Mesenchymal stem cell (in vitro differentiated cells and primary cell): ENCODE measurements around the gene HDHD5.
"Not testable (repeated sequence)": the region's sequence is repeated elsewhere in the genome, so short reads cannot be mapped to it uniquely, and the experiment has no call there.

Experiments
- DNase-seq: peaks from one replicate; pipeline ENCODE4 v3.0.0-alpha.2; 2013
- H2AFZ ChIP-seq: one replicate; pipeline ENCODE4 v1.6.1; 2013; ENCODE audit warnings: low read depth, mild to moderate bottlenecking, control low read depth, inconsistent platforms, low read length, moderate library complexity
- H2AK5ac ChIP-seq: 2 replicates; pipeline ENCODE4 v1.6.1; 2013; ENCODE audit warnings: low read length, moderate library complexity, mild to moderate bottlenecking, inconsistent platforms; ENCODE audit not compliant: severe bottlenecking
- H2BK120ac ChIP-seq: one replicate; pipeline ENCODE4 v1.6.1; 2013; ENCODE audit warnings: low read depth, mild to moderate bottlenecking, inconsistent platforms, low read length, moderate library complexity
- H2BK12ac ChIP-seq, 2 experiments: one replicate each; pipeline ENCODE4 v1.6.1; 2013; ENCODE audit warnings: inconsistent platforms in 2 of 2, low read length in 2 of 2, mild to moderate bottlenecking in 2 of 2, moderate library complexity in 2 of 2, control low read depth in 1 of 2
- H2BK15ac ChIP-seq: one replicate; pipeline ENCODE4 v1.6.1; 2013; ENCODE audit warnings: mild to moderate bottlenecking, low read depth, inconsistent platforms; ENCODE audit not compliant: poor library complexity, severe bottlenecking
- H2BK5ac ChIP-seq: 2 replicates; pipeline ENCODE4 v1.6.1; 2013; ENCODE audit warnings: low read depth, mild to moderate bottlenecking, low read length, control low read depth, inconsistent platforms; ENCODE audit not compliant: poor library complexity, severe bottlenecking
- H3K14ac ChIP-seq, 2 experiments: one replicate each; pipeline ENCODE4 v1.6.1; 2013; ENCODE audit warnings: inconsistent platforms in 2 of 2, low read length in 2 of 2, control low read depth in 1 of 2, mild to moderate bottlenecking in 1 of 2, moderate library complexity in 1 of 2
- H3K18ac ChIP-seq, 2 experiments: one replicate each; pipeline ENCODE4 v1.6.1; 2013; ENCODE audit warnings: inconsistent platforms in 2 of 2, low read length in 2 of 2, control low read depth in 1 of 2, low read depth in 1 of 2, mild to moderate bottlenecking in 1 of 2
- H3K23ac ChIP-seq, 2 experiments: one replicate each; pipeline ENCODE4 v1.6.1; 2013; ENCODE audit warnings: inconsistent platforms in 2 of 2, low read length in 2 of 2, mild to moderate bottlenecking in 2 of 2, moderate library complexity in 2 of 2, control low read depth in 1 of 2
- H3K27ac ChIP-seq: 2 replicates; pipeline ENCODE4 v1.5.1; 2013; ENCODE audit warnings: mild to moderate bottlenecking, moderate library complexity, low read length, control low read depth, inconsistent platforms; ENCODE audit not compliant: poor library complexity, severe bottlenecking
- H3K27me3 ChIP-seq, 2 experiments: 2 replicates each; pipeline versions ENCODE4 v1.6.1 to v1.7.0; 2013; ENCODE audit warnings: low read length in 2 of 2, mild to moderate bottlenecking in 2 of 2, moderate library complexity in 2 of 2, control low read depth in 1 of 2, inconsistent platforms in 1 of 2; ENCODE audit not compliant: control insufficient read depth in 1 of 2, insufficient read depth in 1 of 2
- H3K36me3 ChIP-seq, 2 experiments: 2 replicates each; pipeline versions ENCODE4 v1.6.1 to v1.7.0; 2013; ENCODE audit warnings: low read length in 2 of 2, control low read depth in 1 of 2, inconsistent platforms in 1 of 2, low read depth in 1 of 2, mild to moderate bottlenecking in 1 of 2; ENCODE audit not compliant: insufficient read depth in 2 of 2, control insufficient read depth in 1 of 2
- H3K4ac ChIP-seq, 2 experiments: one replicate each; pipeline ENCODE4 v1.6.1; 2013; ENCODE audit warnings: inconsistent platforms in 2 of 2, low read length in 2 of 2, mild to moderate bottlenecking in 2 of 2, moderate library complexity in 2 of 2, control low read depth in 1 of 2, low read depth in 1 of 2
- H3K4me1 ChIP-seq: 2 replicates; pipeline ENCODE4 v1.6.1; 2013; ENCODE audit warnings: low read depth, low read length, control low read depth; ENCODE audit not compliant: control insufficient read depth, insufficient read depth
- H3K4me2 ChIP-seq: 2 replicates; pipeline ENCODE4 v1.6.1; 2013; ENCODE audit warnings: low read length, mild to moderate bottlenecking, inconsistent platforms; ENCODE audit not compliant: poor library complexity, severe bottlenecking
- H3K4me3 ChIP-seq, 2 experiments: 2 replicates each; pipeline versions ENCODE4 v1.5.1 to v1.7.0; 2013; ENCODE audit warnings: low read length in 2 of 2, mild to moderate bottlenecking in 2 of 2, control low read depth in 1 of 2, low read depth in 1 of 2; ENCODE audit not compliant: insufficient read depth in 1 of 2
- H3K79me1 ChIP-seq: replicated peaks from 2 replicates; pipeline ENCODE4 v1.6.1; 2013; ENCODE audit warnings: mild to moderate bottlenecking, control low read depth, low read length, inconsistent platforms; ENCODE audit not compliant: poor library complexity, severe bottlenecking
- H3K9ac ChIP-seq: 2 replicates; pipeline ENCODE4 v1.7.0; 2013; ENCODE audit warnings: mild to moderate bottlenecking, low read length, moderate library complexity
- H3K9me3 ChIP-seq: 2 replicates; pipeline ENCODE4 v1.7.0; 2013; ENCODE audit warnings: mild to moderate bottlenecking, low read length; ENCODE audit not compliant: control insufficient read depth
- H4K8ac ChIP-seq: one replicate; pipeline ENCODE4 v1.6.1; 2013; ENCODE audit warnings: inconsistent platforms, mild to moderate bottlenecking, low read length, moderate library complexity
- H4K91ac ChIP-seq: one replicate; pipeline ENCODE4 v1.6.1; 2013; ENCODE audit warnings: mild to moderate bottlenecking, low read length, inconsistent platforms
- WGBS: methylation state at CpG from one replicate; pipeline ENCODE4 v1.1.7; 2013; ENCODE audit warnings: mixed read lengths; 5-methylcytosine and 5-hydroxymethylcytosine counted together

HDHD5 gene

GRCh38 chr22:17147458-17147857, 11.6 kb downstream of the HDHD5 start:
- H3K14ac ChIP-seq, H2BK5ac ChIP-seq, H2BK12ac ChIP-seq, H3K4me3 ChIP-seq, H3K4ac ChIP-seq, H3K4me1 ChIP-seq, H3K4me2 ChIP-seq, H3K23ac ChIP-seq, DNase-seq, H2BK15ac ChIP-seq, H3K18ac ChIP-seq, H2AFZ ChIP-seq, H2AK5ac ChIP-seq, H2BK120ac ChIP-seq, H3K9ac ChIP-seq, H3K27ac ChIP-seq, H4K8ac ChIP-seq, H3K9me3 ChIP-seq, H3K27me3 ChIP-seq, H4K91ac ChIP-seq: not testable (repeated sequence)
- 96% methylated on average over 30 of the region's 30 CpGs for WGBS
- peaks cover 33 to 43% of the 10 kb centered on the region in 2 experiments for H3K36me3 ChIP-seq
- peaks cover 25% of the 10 kb centered on the region for H3K79me1 ChIP-seq

DNA sequence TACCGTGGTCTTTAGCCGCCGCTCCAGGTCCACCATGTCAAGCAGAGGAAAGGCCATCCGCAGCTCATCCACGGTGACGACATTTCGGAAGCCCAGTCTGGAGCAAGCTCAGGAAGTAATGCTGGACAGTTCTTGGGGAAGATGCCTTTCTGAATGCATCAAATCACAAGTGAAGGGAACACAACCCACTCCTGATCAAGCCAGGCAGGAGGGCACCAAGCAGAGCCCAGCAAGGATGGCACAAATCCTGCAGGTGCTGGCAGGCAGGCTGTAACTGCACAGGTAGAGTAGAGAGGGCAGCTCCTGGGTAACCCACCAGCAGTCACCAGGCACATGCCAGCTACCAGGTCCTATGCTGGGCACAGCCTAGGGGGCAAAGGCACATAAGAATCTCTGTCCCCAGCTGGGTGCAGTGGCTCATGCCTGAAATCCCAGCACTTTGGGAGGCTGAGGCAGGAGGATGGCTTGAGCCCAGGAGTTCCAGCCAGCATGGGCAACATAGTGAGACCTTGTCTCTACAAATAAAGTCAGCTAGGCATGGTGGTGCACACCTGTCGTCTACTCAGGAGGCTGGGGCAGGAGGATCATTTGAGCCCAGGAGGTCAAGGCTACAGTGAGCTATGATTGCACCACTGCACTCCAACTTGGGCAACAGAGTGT, 13.9 kb downstream of the HDHD5 start:
- H2BK15ac ChIP-seq = no peak overlapping the region
- no peak overlapping the region for H3K14ac ChIP-seq
- H2BK5ac ChIP-seq = no peak overlapping the region
- H3K18ac ChIP-seq = no peak overlapping the region
- H3K27me3 ChIP-seq = no peaks in the 10 kb centered on the region
- H3K36me3 ChIP-seq = peaks cover 50 to 56% of the 10 kb centered on the region in 2 experiments
- no peak overlapping the region for H2BK12ac ChIP-seq
- H3K79me1 ChIP-seq = peaks cover 21% of the 10 kb centered on the region
- no peak overlapping the region for H3K4me3 ChIP-seq
- no peaks in the 10 kb centered on the region for H3K9me3 ChIP-seq
- H3K4me2 ChIP-seq = no peak overlapping the region
- H4K8ac ChIP-seq = no peak overlapping the region
- no peak overlapping the region for H3K23ac ChIP-seq
- no peak overlapping the region for H3K4ac ChIP-seq
- no peaks in the 10 kb centered on the region for H3K4me1 ChIP-seq
- H3K9ac ChIP-seq = no peak overlapping the region
- H3K27ac ChIP-seq = no peak overlapping the region
- H2AFZ ChIP-seq = no peak overlapping the region
- H2AK5ac ChIP-seq = no peak overlapping the region
- no peak overlapping the region for H4K91ac ChIP-seq
- WGBS = 79% methylated on average over 6 of the region's 8 CpGs
- no peak for DNase-seq
- H2BK120ac ChIP-seq = no peak overlapping the region

DNA sequence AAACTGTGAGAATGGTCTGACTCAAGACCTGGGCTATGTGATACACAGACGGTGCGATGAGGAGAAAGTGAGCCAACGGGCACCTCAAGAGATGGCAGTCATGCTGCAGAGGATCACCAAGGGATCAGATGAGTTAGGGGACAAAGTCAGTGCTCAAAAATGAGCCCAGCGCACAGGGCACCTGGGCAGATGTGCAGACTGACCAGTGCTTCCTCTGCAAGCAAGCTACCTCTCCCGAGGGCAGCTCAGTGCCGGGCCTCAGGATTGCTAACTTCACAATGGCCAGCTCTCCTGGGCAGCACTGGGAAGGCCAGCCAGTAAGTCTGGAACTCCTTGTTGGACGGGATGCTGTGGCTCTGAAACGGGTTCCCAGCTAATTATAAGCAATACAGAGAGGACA, 15.3 kb downstream of the HDHD5 start:
- H2BK12ac ChIP-seq = no peak overlapping the region
- H3K14ac ChIP-seq = no peak overlapping the region
- no peak overlapping the region for H3K18ac ChIP-seq
- WGBS = 95% methylated on average over 8 of the region's 8 CpGs
- H2BK15ac ChIP-seq = no peak overlapping the region
- H2BK120ac ChIP-seq = no peak overlapping the region
- no peak overlapping the region for H3K9ac ChIP-seq
- H3K4ac ChIP-seq = no peak overlapping the region
- H3K27me3 ChIP-seq = no peaks in the 10 kb centered on the region
- no peak overlapping the region for H3K27ac ChIP-seq
- H2BK5ac ChIP-seq = no peak overlapping the region
- no peak overlapping the region for H4K8ac ChIP-seq
- H3K4me3 ChIP-seq = no peak overlapping the region
- no peak overlapping the region for H2AFZ ChIP-seq
- no peak overlapping the region for H4K91ac ChIP-seq
- H3K79me1 ChIP-seq = peaks cover 17% of the 10 kb centered on the region
- no peak for DNase-seq
- no peak overlapping the region for H3K4me2 ChIP-seq
- H2AK5ac ChIP-seq = no peak overlapping the region
- H3K23ac ChIP-seq = no peak overlapping the region
- peaks cover 53 to 61% of the 10 kb centered on the region in 2 experiments for H3K36me3 ChIP-seq
- H3K9me3 ChIP-seq = no peaks in the 10 kb centered on the region
- H3K4me1 ChIP-seq = no peaks in the 10 kb centered on the region

GRCh38 chr22:17143101-17143500, 16.0 kb downstream of the HDHD5 start:
- no peaks in the 10 kb centered on the region for H3K27me3 ChIP-seq
- 98% methylated on average over 6 of the region's 9 CpGs for WGBS
- no peak overlapping the region for H2AFZ ChIP-seq
- H3K14ac ChIP-seq = no peak overlapping the region
- no peak for DNase-seq
- no peaks in the 10 kb centered on the region for H3K9me3 ChIP-seq
- H3K36me3 ChIP-seq = peaks cover 54 to 64% of the 10 kb centered on the region in 2 experiments
- H3K4me3 ChIP-seq = no peak overlapping the region
- H3K4me2 ChIP-seq = no peak overlapping the region
- no peak overlapping the region for H2BK5ac ChIP-seq
- H4K91ac ChIP-seq = no peak overlapping the region
- no peak overlapping the region for H2AK5ac ChIP-seq
- no peaks in the 10 kb centered on the region for H3K4me1 ChIP-seq
- peaks cover 14% of the 10 kb centered on the region for H3K79me1 ChIP-seq
- H3K23ac ChIP-seq = no peak overlapping the region
- H2BK12ac ChIP-seq = no peak overlapping the region
- no peak overlapping the region for H3K27ac ChIP-seq
- no peak overlapping the region for H3K4ac ChIP-seq
- no peak overlapping the region for H4K8ac ChIP-seq
- no peak overlapping the region for H3K18ac ChIP-seq
- H2BK15ac ChIP-seq = no peak overlapping the region
- no peak overlapping the region for H2BK120ac ChIP-seq
- H3K9ac ChIP-seq = no peak overlapping the region
